GM21786 (cell line): Measurements from ENCODE around the gene CEP72.
"Not testable (repeated sequence)": the region's sequence is repeated elsewhere in the genome, so short reads cannot be mapped to it uniquely, and the experiment has no call there.

ENCODE experiments used
- ATAC-seq: cut with Tn5 transposase; IDR thresholded peaks from one replicate; pipeline ENCODE4 v1.9.1; 2021; ENCODE audit not compliant: unreplicated experiment

CEP72 gene

GRCh38 chr5:595285-595875, 16.8 kb upstream of the CEP72 start:
- ATAC-seq, result no peak

- ATAC-seq, result no peak
Measured at GRCh38 chr5:597871-598563, 14.1 kb upstream of the CEP72 start.

GRCh38 chr5:598564-598890, 13.6 kb upstream of the CEP72 start:
- no peak for ATAC-seq

- no peak for ATAC-seq
Measured at GRCh38 chr5:600886-601541, 11.1 kb upstream of the CEP72 start.

- no peak for ATAC-seq
Measured at GRCh38 chr5:601771-602465, 10.2 kb upstream of the CEP72 start.

- ATAC-seq, result no peak
Measured at GRCh38 chr5:602466-603035, 9.6 kb upstream of the CEP72 start.

- no peak for ATAC-seq
Measured at GRCh38 chr5:603081-603998, 8.8 kb upstream of the CEP72 start.

- no peak for ATAC-seq
Measured at GRCh38 chr5:604391-604831, 7.7 kb upstream of the CEP72 start.

GRCh38 chr5:605090-605489, 7.0 kb upstream of the CEP72 start:
- not testable (repeated sequence) for ATAC-seq

- ATAC-seq, result no peak
Measured at GRCh38 chr5:606061-606460, 6.1 kb upstream of the CEP72 start.

- no peak for ATAC-seq
Measured at GRCh38 chr5:606526-607399, 5.4 kb upstream of the CEP72 start.

- peak; percentile 54 for ATAC-seq
Measured at GRCh38 chr5:607541-608428, 4.4 kb upstream of the CEP72 start.

GRCh38 chr5:608429-609370, 3.4 kb upstream of the CEP72 start:
- ATAC-seq, result no peak

GRCh38 chr5:609506-609905, 2.6 kb upstream of the CEP72 start:
- no peak for ATAC-seq

GRCh38 chr5:610011-610743, 2.0 kb upstream of the CEP72 start:
- no peak for ATAC-seq
